ENCODE measurements around the gene NEK6. TPM values are rescaled to one million over a fixed set of nuclear protein-coding genes. Genes with fewer than 3 reads are reported as not detected.

The NEK6 gene
- total RNA-seq, 1 donor: 64.3 TPM

- H3K4me3 ChIP-seq (ENCODE audit: low read depth, low read length): no peak overlapping the region
- no peak for TF ChIP-seq CTCF (IDR thresholded peaks at IDR 0.05; ENCODE audit: insufficient read depth, low read length)
- no peak for DNase-seq (ENCODE audit: low read depth)
Observed at GRCh38 chr9:124355941-124356744, 98.4 kb downstream of the NEK6 start.

- no peak overlapping the region for H3K4me3 ChIP-seq (ENCODE audit: low read depth, low read length)
- no peak for DNase-seq (ENCODE audit: low read depth)
- no peak for TF ChIP-seq CTCF (IDR thresholded peaks at IDR 0.05; ENCODE audit: insufficient read depth, low read length)
Observed at GRCh38 chr9:124356745-124357390, 99.1 kb downstream of the NEK6 start.

- TF ChIP-seq CTCF (IDR thresholded peaks at IDR 0.05; ENCODE audit: insufficient read depth, low read length): peak; percentile 2
- DNase-seq (ENCODE audit: low read depth): no peak
- H3K4me3 ChIP-seq (ENCODE audit: low read depth, low read length): no peak overlapping the region
Observed at GRCh38 chr9:124357721-124358361, 100.1 kb downstream of the NEK6 start.

GRCh38 chr9:124358631-124359030, 100.9 kb downstream of the NEK6 start:
- TF ChIP-seq CTCF (IDR thresholded peaks at IDR 0.05; ENCODE audit: insufficient read depth, low read length): no peak
- no peak for DNase-seq (ENCODE audit: low read depth)
- no peak overlapping the region for H3K4me3 ChIP-seq (ENCODE audit: low read depth, low read length)

- DNase-seq (ENCODE audit: low read depth): no peak
- TF ChIP-seq CTCF (IDR thresholded peaks at IDR 0.05; ENCODE audit: insufficient read depth, low read length): no peak
- no peak overlapping the region for H3K4me3 ChIP-seq (ENCODE audit: low read depth, low read length)
Observed at GRCh38 chr9:124359426-124359825, 101.7 kb downstream of the NEK6 start.

- no peak overlapping the region for H3K4me3 ChIP-seq (ENCODE audit: low read depth, low read length)
- DNase-seq (ENCODE audit: low read depth): no peak
- TF ChIP-seq CTCF (IDR thresholded peaks at IDR 0.05; ENCODE audit: insufficient read depth, low read length): no peak
Observed at GRCh38 chr9:124359855-124360678, 102.3 kb downstream of the NEK6 start.

Measured in fibroblast of the aortic adventitia (primary cell).